ENCODE results near the gene CABP1.
"Not testable (repeated sequence)": the region's sequence is repeated elsewhere in the genome, so short reads cannot be mapped to it uniquely, and the experiment has no call there.

The CABP1 gene

DNA sequence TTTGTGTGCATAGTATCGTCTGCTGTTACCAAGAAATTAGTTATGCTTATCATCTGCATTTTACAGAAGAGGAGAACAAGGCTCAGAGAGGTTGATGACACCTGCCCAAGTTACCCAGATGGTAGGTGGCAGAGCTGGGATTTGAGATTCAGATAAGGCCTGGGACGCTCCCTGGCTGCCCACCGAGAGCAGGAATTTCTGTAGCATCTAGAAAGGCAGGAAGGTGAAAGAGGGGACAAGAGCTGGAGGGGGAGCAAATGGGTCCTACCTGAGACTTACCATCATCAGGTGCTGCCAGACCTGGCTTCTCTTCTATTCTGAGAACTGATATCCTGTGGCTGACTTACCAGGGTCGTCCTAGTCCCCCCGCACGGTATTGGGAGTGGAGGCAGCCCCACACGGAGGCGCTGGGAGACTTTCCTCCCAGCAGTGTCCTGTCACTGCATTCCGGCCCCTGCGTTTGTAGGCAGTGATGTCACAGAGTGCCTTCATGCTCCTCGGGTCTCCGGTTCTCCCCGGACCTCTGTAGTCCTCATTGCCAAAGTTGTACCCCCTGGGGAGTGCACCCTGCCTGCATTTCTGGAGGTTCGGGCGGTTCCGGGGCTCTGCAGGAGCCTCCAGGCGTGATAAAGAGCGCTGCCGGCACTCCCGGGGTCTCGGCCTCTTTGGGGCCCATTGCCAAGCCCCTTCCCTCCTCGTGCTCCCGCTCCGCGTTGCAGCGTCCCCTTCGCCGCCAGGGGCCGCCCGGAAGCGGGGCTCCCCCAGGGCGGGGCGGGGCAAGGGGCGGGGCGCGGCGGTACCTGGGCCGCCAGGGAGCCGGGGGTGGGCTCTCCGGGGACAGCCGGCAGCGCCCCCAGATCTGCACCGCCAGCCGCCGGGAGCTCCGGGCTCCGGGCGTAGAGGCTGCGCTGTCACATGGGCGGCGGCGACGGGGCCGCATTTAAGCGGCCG is at the start of gene CABP1:
TSS of gene CABP1 (plus strand) at position 856 of the 951 bp plus-strand sequence. CDS start at position 916, 60 bp downstream.
- Histone ChIP-seq H3K9ac (ENCODE audit: low read length) (no peak within 1 kb of the TSS), H3K36me3 (ENCODE audit: control insufficient read depth, insufficient read depth, low read length, severe bottlenecking) (no peaks in the 10 kb centered on the region), H3K4me1 (ENCODE audit: control insufficient read depth, insufficient read depth, low read length) (no peaks in the 10 kb centered on the region), H3K9me3 (ENCODE audit: control insufficient read depth, low read length) (no peaks in the 10 kb centered on the region), H3K4me3 (ENCODE audit: low read length) (peak within 1 kb of the TSS; percentile 52), H3K27me3 (replicated peaks; ENCODE audit: control insufficient read depth, insufficient read depth, low read length) (peaks cover 59% of the 10 kb centered on the region)
- DNase-seq (ENCODE audit: low read depth), result peak; percentile 17

DNA sequence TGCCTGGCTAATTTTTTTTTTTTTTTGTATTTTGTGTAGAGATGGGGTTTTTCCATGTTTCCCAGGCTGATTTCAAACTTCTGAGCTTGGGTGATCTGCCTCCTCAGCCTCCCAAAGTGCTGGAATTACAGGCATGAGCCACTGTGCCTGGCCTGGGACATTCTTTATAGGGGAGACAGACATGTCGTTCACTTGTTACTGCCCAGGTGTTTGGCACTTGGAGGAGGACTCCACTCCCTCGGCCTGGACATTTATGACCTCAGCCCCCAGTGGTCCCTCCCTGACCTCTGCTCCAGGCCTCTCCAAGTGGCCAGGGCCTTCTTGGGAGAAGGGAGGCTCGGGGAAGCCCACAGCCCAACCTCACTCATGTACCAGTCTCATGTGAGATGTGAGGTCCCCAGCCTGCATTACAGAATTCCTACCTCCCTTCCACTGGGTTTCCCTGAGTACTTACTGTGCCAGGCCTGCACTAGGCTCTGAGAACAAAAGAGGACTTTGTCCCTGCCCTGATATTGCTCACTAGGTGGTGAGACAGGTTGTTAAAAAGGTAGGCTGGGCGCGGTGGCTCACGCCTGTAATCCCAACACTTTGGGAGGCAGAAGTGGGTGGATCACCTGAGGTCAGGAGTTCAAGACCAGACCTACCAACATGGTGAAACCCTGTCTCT is 49.6 kb upstream of the CABP1 start:
- no peak overlapping the region for H3K9ac ChIP-seq (ENCODE audit: low read length)
- DNase-seq (ENCODE audit: low read depth), result no peak
- no peaks in the 10 kb centered on the region for H3K9me3 ChIP-seq (ENCODE audit: control insufficient read depth, low read length)
- no peak overlapping the region for H3K4me3 ChIP-seq (ENCODE audit: low read length)
- H3K27me3 ChIP-seq (replicated peaks; ENCODE audit: control insufficient read depth, insufficient read depth, low read length), result peaks cover 12% of the 10 kb centered on the region
- peaks cover 3% of the 10 kb centered on the region for H3K4me1 ChIP-seq (ENCODE audit: control insufficient read depth, insufficient read depth, low read length)
- H3K36me3 ChIP-seq (ENCODE audit: control insufficient read depth, insufficient read depth, low read length, severe bottlenecking), result no peaks in the 10 kb centered on the region

DNA sequence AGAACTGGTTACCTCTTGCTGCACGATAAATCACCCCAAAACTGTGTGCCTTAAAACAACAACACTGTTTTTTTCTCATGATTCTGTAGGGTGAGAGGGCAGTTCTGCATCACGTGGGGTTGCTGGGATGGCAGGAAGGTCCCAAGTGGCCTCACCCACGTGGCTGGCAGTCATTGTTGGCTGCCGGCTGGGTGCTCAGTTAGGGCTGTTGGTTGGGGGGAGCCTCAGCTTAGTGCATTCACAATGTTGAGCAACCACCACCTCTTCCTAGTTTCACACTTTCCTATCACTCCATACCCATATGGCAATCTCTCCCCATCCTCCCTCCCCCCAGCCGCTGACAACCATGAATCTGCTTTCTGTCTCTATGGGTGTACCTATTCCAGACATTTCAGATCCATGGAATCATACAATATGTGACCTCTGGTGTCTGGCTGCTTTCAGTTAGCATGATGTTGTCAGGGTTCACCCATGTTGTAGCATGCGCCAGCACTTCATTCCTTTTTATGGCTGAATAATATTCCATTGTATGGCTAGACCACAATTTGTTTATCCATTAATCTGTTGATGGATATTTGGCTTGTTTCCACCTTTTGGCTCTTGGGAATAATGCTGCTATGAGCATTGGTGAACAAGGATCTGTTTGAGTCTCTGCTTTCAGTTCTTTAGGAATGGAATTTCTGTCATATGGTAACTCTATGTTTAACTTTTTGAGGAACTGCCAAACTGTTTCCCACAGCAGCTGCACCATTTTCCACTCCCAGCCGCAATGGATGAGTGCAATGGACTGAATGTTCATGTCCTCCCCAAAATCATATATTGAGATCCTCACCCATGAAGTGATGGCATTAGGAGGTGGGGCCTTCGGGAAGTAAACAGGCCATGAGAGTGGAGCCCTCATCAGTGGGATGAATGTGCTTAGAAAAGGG is 48.0 kb upstream of the CABP1 start:
- Histone ChIP-seq H3K27me3 (replicated peaks; ENCODE audit: control insufficient read depth, insufficient read depth, low read length) (peaks cover 17% of the 10 kb centered on the region), H3K4me1 (ENCODE audit: control insufficient read depth, insufficient read depth, low read length) (peaks cover 3% of the 10 kb centered on the region), H3K4me3 (ENCODE audit: low read length) (no peak overlapping the region), H3K36me3 (ENCODE audit: control insufficient read depth, insufficient read depth, low read length, severe bottlenecking) (no peaks in the 10 kb centered on the region), H3K9ac (ENCODE audit: low read length) (no peak overlapping the region), H3K9me3 (ENCODE audit: control insufficient read depth, low read length) (no peaks in the 10 kb centered on the region)
- DNase-seq (ENCODE audit: low read depth), result no peak

DNA sequence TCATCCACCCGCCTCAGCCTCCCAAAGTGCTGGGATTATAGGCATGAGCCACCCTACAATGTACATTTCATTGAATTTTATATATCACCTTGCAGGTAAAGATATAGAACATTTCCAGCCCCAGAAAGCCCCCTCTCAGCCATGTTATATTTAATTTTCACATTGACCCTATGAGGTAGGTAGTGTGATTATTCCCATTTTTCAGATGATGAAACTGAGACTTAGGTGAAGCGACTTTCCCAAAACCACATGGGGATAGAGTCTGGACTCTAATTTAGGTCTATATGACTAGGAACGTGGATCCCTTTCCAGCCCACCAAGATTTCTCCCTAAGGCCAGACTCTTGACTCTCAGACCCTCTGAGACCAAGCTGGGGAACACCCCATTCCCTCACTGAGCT is 43.5 kb upstream of the CABP1 start:
- Histone ChIP-seq H3K9ac (ENCODE audit: low read length) (no peak overlapping the region), H3K27me3 (replicated peaks; ENCODE audit: control insufficient read depth, insufficient read depth, low read length) (peaks cover 31% of the 10 kb centered on the region), H3K9me3 (ENCODE audit: control insufficient read depth, low read length) (no peaks in the 10 kb centered on the region), H3K36me3 (ENCODE audit: control insufficient read depth, insufficient read depth, low read length, severe bottlenecking) (no peaks in the 10 kb centered on the region), H3K4me3 (ENCODE audit: low read length) (no peak overlapping the region), H3K4me1 (ENCODE audit: control insufficient read depth, insufficient read depth, low read length) (peaks cover 9% of the 10 kb centered on the region)
- DNase-seq (ENCODE audit: low read depth), result no peak

DNA sequence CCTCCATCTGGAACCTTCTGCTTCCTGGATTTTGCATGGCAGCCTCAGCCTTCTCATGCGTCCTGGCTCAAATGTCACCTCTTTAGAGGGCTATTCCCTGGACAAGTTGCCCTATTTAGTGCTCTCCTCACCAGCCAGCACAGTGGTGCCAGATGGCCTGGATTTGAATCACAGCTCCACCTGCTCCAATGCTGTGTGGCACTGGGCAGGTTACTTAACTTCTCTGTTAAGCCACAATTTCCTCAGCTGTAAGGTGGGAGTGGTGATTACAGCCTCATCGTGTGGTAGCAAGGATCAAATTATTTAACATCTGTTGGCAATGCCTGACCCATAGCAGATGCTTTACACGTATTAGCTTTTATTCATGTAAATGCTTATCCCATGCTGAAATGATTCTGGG is 42.6 kb upstream of the CABP1 start:
- Histone ChIP-seq H3K4me3 (ENCODE audit: low read length) (no peak overlapping the region), H3K4me1 (ENCODE audit: control insufficient read depth, insufficient read depth, low read length) (peaks cover 9% of the 10 kb centered on the region), H3K9me3 (ENCODE audit: control insufficient read depth, low read length) (no peaks in the 10 kb centered on the region), H3K36me3 (ENCODE audit: control insufficient read depth, insufficient read depth, low read length, severe bottlenecking) (no peaks in the 10 kb centered on the region), H3K27me3 (replicated peaks; ENCODE audit: control insufficient read depth, insufficient read depth, low read length) (peaks cover 25% of the 10 kb centered on the region), H3K9ac (ENCODE audit: low read length) (no peak overlapping the region)
- no peak for DNase-seq (ENCODE audit: low read depth)

DNA sequence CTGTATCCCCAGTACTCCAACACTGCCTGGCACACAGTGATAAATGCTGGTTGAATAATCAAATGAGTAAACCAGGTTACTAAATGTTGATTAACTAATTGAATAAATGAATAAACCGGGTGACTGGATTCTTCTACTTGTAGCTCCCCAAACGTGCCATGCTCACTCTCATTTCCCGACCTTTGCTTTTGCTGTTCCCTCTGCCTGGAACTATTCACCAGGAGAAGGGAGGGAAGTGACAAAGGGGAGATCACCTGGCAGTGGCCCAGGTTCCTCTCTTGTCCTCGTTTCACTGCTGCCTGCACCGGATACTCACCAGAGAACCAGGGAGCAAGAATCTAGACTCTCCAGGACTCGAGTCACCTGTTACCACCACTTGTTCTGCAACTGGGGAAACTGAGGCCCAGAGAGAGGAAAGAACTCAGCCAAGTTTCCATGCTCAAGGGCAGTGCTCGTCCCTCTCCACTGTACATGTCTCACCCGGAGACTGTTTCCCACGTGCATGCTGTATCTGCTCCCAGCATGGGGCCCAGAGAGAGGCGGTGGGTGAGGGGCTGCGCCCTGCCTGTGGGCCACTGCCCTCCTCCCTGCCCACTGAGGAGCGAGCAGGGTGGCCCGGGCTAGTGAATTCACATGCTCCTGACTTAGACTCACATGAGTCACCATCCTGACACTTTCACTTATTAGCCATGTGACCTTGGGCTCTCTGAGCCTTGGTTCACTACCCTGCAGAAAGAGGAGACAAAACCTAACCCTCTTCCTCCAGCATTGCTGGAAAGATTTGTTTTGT is 41.6 kb upstream of the CABP1 start:
- no peak overlapping the region for H3K9ac ChIP-seq (ENCODE audit: low read length)
- H3K36me3 ChIP-seq (ENCODE audit: control insufficient read depth, insufficient read depth, low read length, severe bottlenecking), result no peaks in the 10 kb centered on the region
- peaks cover 23% of the 10 kb centered on the region for H3K27me3 ChIP-seq (replicated peaks; ENCODE audit: control insufficient read depth, insufficient read depth, low read length)
- DNase-seq (ENCODE audit: low read depth), result no peak
- no peak overlapping the region for H3K4me3 ChIP-seq (ENCODE audit: low read length)
- peaks cover 9% of the 10 kb centered on the region for H3K4me1 ChIP-seq (ENCODE audit: control insufficient read depth, insufficient read depth, low read length)
- no peaks in the 10 kb centered on the region for H3K9me3 ChIP-seq (ENCODE audit: control insufficient read depth, low read length)

DNA sequence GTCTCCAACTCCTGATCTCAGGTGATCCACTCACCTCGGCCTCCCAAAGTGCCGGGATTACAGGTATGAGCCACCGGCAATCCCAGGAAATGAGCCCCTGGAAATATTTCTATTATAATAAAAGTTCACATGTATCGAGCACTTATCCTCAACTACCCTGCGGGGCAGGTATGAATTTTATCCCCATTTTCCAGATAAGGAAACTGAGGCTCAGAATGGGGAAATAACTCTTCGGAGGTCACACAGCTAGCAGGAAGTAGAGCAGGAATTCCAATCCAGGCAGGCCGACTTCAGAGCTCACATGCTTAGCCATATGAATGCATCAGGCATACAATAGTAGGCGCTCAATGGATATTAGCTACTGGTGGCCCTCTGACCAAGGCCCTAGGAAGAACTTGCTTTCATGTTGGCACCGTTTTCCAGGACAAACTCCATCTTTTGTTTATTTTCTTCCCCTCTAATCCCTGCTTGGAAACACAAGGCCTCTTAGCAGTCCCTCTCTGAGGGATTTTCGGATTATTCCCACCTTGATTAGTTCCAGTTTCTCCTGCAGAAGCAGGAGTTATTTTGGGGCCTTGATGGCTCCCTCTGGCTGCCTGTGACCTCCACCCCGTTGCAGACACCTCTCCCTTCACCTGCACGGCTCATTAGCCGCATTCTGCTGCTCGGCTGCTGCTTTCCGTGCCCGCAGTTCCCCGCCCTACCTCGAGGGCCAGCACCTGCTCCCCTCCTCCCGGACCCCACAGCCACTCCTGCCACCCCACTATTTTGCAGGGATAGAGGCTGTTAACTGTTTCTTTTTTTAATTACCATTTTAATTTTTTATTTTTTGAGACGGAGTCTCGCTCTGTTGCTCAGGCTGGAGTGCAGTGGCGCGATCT is 40.5 kb upstream of the CABP1 start:
- Histone ChIP-seq H3K27me3 (replicated peaks; ENCODE audit: control insufficient read depth, insufficient read depth, low read length) (peaks cover 23% of the 10 kb centered on the region), H3K9me3 (ENCODE audit: control insufficient read depth, low read length) (no peaks in the 10 kb centered on the region), H3K36me3 (ENCODE audit: control insufficient read depth, insufficient read depth, low read length, severe bottlenecking) (no peaks in the 10 kb centered on the region), H3K9ac (ENCODE audit: low read length) (no peak overlapping the region), H3K4me1 (ENCODE audit: control insufficient read depth, insufficient read depth, low read length) (peaks cover 9% of the 10 kb centered on the region), H3K4me3 (ENCODE audit: low read length) (no peak overlapping the region)
- no peak for DNase-seq (ENCODE audit: low read depth)

DNA sequence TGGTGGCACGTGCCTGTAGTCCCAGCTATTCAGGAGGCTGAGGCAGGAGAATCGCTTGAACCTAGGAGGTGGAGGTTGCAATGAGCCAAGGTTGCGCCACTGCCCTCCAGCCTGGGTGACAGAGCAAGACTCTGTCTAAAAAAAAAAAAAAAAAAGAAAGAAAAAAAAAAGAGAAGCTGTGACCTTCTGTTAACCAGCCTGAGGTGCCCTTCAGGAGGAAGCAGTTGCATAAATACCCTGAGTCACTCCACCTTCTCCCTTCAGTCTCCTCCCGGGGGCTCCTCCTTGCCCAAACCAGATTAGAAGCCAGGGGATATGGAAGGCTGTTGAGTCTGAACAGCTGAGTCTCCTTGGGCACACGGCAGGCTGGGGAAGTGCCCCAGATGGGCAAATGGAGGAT is 38.0 kb upstream of the CABP1 start:
- H3K27me3 ChIP-seq (replicated peaks; ENCODE audit: control insufficient read depth, insufficient read depth, low read length), result peaks cover 17% of the 10 kb centered on the region
- not testable (repeated sequence) for H3K4me3 ChIP-seq (ENCODE audit: low read length); DNase-seq (ENCODE audit: low read depth); H3K4me1 ChIP-seq (ENCODE audit: control insufficient read depth, insufficient read depth, low read length); H3K9me3 ChIP-seq (ENCODE audit: control insufficient read depth, low read length); H3K36me3 ChIP-seq (ENCODE audit: control insufficient read depth, insufficient read depth, low read length, severe bottlenecking); H3K9ac ChIP-seq (ENCODE audit: low read length)

DNA sequence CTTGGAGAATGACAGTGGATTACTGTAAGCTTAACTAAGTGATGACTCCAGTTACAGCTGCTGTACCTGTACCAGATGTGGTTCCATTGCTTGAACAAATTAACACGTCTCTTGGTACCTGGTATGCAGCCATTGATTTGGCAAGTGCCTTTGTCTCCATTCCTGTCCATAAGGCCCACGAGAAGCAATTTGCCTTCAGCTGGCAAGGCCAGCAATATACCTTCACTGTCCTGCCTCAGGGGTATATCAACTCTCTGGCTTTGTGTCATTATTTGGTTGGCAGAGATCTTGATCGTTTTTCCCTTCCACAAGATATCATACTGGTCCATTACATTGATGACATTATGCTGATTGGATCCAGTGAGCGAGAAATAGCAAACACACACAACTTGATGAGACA is 29.9 kb upstream of the CABP1 start:
- Histone ChIP-seq H3K9ac (ENCODE audit: low read length) (no peak overlapping the region), H3K4me3 (ENCODE audit: low read length) (no peak overlapping the region), H3K9me3 (ENCODE audit: control insufficient read depth, low read length) (no peaks in the 10 kb centered on the region), H3K36me3 (ENCODE audit: control insufficient read depth, insufficient read depth, low read length, severe bottlenecking) (no peaks in the 10 kb centered on the region), H3K27me3 (replicated peaks; ENCODE audit: control insufficient read depth, insufficient read depth, low read length) (peaks cover 35% of the 10 kb centered on the region), H3K4me1 (ENCODE audit: control insufficient read depth, insufficient read depth, low read length) (no peaks in the 10 kb centered on the region)
- no peak for DNase-seq (ENCODE audit: low read depth)

DNA sequence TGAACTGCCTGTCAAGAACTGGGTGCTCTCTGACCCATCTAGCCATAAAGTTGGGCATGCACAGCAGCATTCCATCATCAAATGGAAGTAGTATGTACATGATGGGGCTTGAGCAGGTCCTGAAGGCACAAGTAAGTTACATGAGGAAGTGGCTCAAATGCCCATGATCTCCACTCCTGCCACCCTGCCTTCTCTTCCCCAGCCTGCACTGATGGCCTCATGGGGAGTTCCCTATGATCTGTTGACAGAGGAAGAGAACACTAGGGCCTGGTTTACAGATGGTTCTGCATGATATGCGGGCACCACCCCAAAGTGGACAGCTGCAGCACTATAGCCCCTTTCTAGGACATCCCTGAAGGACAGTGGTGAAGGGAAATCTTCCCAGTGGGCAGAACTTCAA is 28.9 kb upstream of the CABP1 start:
- H3K9ac ChIP-seq (ENCODE audit: low read length); H3K9me3 ChIP-seq (ENCODE audit: control insufficient read depth, low read length); H3K36me3 ChIP-seq (ENCODE audit: control insufficient read depth, insufficient read depth, low read length, severe bottlenecking); H3K4me1 ChIP-seq (ENCODE audit: control insufficient read depth, insufficient read depth, low read length); DNase-seq (ENCODE audit: low read depth); H3K4me3 ChIP-seq (ENCODE audit: low read length): not testable (repeated sequence)
- peaks cover 35% of the 10 kb centered on the region for H3K27me3 ChIP-seq (replicated peaks; ENCODE audit: control insufficient read depth, insufficient read depth, low read length)
